Cerebellar cortex (tissue), 1 donor: ENCODE results near the gene ATXN1.
"Not testable (repeated sequence)": the region's sequence is repeated elsewhere in the genome, so short reads cannot be mapped to it uniquely, and the experiment has no call there.

Experiments used
- DNase-seq: peaks from one replicate; pipeline ENCODE4 v3.0.0-alpha.2; 2015; ENCODE audit warnings: low spot score

Gene ATXN1

DNA sequence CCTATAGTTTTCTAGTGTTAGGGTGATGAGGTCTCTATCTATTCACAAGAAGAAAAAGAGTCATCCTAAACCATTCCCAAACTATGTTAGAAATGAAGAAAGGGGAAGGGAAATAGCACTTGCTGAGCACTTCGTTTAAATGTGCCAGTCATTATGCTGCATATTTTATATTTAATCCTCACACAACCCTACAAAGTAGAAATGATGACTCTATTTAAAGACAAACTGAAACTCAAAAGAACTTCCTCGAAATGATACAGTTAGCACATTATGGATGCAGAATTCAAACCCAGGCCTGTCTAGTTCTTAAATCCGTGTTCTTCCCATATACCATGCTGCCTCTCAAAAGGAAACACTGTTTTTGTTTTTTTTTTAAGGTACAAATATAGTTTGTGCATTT lies 348.3 kb downstream of the ATXN1 start:
- no peak for DNase-seq

GRCh38 chr6:16412171-16412570 lies 349.1 kb downstream of the ATXN1 start:
- no peak for DNase-seq

GRCh38 chr6:16409531-16410441 lies 351.5 kb downstream of the ATXN1 start:
- peak; percentile 83 for DNase-seq

GRCh38 chr6:16408766-16409165 lies 352.5 kb downstream of the ATXN1 start:
- DNase-seq: no peak

- no peak for DNase-seq
These were observed 354.3 kb downstream of the ATXN1 start for GRCh38 chr6:16406966-16407365.

GRCh38 chr6:16406538-16406937 lies 354.7 kb downstream of the ATXN1 start:
- not testable (repeated sequence) for DNase-seq

- no peak for DNase-seq
These were observed 355.9 kb downstream of the ATXN1 start for GRCh38 chr6:16405375-16405774.

- no peak for DNase-seq
These were observed 356.8 kb downstream of the ATXN1 start for GRCh38 chr6:16404456-16404855.

DNA sequence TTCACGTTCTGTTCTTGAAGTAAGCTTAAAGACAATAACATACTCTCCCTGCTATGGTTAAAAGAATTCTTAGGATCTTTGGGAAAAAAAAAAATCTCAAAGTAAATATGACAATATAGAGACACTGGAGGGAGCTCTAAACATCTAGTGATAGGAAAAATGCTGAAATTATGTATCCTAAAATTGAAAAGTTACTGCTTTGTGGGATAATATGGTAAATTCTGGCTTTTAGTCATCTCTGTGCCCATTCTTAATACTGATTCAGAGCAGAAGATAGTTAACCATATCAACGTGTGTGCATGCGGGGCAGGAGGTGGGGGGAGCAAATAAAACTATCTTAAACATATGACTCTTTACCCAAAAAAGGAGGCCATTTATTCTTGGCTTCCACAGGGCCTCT lies 357.4 kb downstream of the ATXN1 start:
- DNase-seq: no peak

DNA sequence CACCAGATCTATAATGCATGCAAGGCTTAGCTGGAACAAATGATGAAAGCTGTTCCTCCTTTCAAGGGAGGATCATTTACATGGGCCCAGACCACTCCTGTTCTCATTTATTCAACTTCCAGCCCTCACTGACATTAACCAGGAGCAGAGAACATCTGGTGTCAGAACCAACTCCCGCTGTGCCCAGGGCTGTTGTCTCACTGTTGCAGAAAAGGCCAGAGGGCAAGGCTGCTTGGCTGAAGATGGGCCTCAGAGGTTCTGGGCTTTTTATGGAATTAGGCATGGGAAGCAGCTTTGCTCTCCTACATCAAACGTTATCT lies 358.7 kb downstream of the ATXN1 start:
- DNase-seq: no peak

DNA sequence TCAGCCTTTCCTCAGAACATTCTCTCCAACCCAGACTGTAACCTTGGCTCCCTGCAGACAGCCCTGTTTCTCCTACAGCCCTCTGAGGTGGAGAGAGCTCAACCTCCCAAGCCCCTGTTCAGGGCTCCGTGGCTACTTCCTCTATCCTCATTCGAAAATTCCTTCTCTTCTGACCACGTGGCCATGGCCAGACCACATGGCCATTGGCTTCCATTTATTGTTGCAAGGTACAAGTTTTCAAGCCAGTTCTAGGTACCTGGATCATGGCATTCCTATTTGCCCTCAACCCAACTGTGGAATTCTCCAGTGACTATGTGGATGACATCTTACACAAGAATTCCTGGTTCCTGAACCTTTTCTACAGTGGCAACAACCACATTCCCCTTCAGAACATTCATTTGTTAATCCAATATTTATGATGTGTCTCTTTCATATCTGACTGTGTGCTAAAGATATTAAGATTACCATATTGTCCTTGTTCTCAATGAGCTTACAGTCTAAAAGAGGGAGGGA lies 361.0 kb downstream of the ATXN1 start:
- no peak for DNase-seq

- no peak for DNase-seq
These were observed 361.6 kb downstream of the ATXN1 start for GRCh38 chr6:16399695-16400094.

GRCh38 chr6:16399158-16399557 lies 362.1 kb downstream of the ATXN1 start:
- no peak for DNase-seq

DNA sequence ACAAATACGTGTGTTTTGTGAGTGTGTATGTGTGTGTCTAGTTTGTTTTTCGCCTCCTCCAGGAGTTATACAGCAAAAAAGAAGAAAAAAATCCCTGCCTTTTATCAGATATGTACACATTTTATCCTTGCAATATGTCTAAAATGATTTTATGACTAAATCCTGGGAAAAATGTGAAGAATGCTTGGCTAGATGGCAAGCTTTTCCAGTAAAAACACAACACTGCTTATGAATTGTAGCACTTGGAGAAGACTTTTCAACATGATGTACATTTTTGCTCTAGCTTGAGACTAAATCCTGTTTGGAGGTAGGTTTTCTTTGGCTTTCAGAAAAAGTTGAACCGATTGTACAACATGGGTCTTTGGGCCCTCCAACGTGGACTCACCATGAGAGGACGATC lies 362.7 kb downstream of the ATXN1 start:
- no peak for DNase-seq

DNA sequence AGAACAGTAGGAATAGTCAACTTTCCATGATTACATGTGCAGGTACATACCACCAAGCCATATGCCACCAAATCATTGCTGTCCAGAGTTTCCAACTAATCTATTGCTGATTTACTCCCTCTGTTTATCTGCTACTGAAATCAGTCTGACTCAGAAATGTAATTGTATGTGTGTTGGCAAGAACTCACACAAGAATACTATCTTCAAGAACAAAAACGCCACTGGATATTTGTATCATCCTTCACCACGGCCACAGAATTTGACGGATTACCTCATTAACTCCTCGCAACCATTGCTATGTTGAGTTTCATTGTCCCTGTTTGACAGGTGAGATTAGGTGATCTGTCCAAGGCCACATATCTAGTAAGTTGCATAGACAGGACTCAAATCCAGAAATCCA lies 363.6 kb downstream of the ATXN1 start:
- no peak for DNase-seq

DNA sequence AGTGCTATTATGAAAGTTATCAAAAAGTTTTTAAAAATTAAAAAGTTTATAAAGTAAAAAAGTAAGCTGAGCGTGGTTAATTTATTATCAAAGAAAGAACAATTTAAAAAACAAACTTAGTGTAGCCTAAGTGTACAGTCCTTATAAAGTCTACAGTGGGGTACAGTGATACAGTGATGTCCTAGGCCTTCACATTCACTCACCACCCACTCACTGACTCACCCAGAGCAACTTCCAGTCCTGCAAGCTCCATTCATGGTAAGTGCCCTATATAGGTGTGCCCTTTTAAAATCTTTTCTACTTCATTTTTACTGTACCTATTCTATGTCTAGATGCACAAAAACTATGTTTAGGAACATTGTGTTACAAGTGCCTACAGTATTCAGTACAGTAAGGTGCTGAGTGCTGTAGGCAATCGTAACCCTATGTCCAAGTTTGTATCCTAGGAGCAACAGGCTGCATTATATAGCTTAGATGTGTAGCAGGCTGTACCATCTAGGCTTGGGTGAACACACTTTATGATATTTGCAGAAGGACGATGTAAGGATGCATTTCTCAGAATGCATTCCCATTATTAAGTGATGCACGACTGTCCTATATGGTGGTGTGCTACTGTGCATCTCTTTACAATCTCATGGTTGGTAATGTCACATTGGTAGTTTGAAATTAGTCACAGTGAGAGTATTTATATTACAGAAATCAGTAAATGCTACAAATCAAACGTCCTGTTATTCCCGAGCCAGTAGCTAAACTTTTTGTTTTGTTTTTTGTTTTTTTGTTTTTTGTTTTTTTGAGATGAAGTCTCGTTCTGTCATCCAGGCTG lies 364.6 kb downstream of the ATXN1 start:
- no peak for DNase-seq

DNA sequence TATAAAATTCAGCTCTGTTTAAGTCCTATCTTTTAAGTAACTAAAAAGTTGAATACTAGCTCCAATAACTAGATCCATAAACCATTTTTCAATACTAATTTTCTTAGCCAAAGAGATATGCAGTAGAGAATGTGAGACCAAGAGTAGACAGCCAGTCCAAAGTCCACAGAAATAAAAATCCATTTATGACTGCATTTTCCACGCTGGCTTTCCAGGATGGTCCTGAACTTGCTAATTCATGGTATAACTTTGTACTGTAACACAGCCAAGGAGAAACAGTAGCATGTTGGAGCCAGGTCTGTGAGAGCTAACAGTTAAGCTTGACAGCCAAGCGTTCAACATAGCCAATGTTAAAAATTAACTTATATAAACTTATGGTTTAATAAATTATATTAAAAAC lies 366.6 kb downstream of the ATXN1 start:
- no peak for DNase-seq

DNA sequence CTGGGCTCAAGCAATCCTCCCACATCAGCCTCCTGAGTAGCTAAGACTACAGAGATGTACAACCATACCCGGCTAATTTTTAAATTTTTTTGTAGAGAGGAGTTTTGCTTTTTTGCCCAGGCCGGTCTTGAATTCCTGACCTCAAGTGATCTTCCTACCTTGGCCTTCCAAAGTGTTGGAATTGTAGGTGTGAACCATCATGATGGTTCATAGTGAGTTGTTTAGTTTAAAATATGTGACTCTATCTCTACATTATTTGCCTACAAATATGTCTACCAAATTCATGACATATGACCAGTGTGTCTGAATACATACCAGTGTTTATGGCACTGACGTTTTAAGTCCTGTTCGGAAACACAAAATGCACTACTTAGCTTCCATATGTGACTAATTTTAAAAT lies 367.9 kb downstream of the ATXN1 start:
- no peak for DNase-seq

DNA sequence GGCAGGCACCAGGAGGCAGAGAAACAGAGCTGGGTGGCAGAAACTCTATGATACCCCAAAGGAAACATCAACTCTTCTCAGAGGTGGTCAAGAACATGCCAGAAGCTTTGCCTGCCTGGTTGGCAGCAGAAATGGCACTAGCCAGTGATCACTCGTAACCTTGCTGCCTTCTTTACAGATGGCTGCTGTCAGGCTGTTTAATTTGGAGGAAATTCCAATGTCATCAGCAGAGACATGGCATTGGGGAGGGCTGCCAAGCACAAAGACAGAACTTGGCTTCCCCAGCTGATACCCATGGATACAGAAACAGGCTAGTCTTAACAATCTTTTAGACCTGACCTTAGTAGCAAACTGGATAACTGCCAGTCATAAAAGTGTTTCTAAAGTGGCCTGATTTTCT lies 369.2 kb downstream of the ATXN1 start:
- peak; percentile 80 for DNase-seq

GRCh38 chr6:16391451-16391912 lies 369.8 kb downstream of the ATXN1 start:
- DNase-seq: no peak

GRCh38 chr6:16390909-16391450 lies 370.3 kb downstream of the ATXN1 start:
- DNase-seq: not testable (repeated sequence)

GRCh38 chr6:16389642-16390041 lies 371.6 kb downstream of the ATXN1 start:
- DNase-seq: no peak

- no peak for DNase-seq
These were observed 372.8 kb downstream of the ATXN1 start for GRCh38 chr6:16388488-16388887.
